ENCODE results near the gene ZFYVE19. TPM values are rescaled to one million over a fixed set of nuclear protein-coding genes. Genes with fewer than 3 reads are reported as not detected.

The ZFYVE19 gene, protein sequence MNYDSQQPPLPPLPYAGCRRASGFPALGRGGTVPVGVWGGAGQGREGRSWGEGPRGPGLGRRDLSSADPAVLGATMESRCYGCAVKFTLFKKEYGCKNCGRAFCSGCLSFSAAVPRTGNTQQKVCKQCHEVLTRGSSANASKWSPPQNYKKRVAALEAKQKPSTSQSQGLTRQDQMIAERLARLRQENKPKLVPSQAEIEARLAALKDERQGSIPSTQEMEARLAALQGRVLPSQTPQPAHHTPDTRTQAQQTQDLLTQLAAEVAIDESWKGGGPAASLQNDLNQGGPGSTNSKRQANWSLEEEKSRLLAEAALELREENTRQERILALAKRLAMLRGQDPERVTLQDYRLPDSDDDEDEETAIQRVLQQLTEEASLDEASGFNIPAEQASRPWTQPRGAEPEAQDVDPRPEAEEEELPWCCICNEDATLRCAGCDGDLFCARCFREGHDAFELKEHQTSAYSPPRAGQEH
- total RNA-seq (2014; rRNA removed; shearing (Covaris generic)) = 26.9 and 28.2 TPM in 2 replicates

DNA sequence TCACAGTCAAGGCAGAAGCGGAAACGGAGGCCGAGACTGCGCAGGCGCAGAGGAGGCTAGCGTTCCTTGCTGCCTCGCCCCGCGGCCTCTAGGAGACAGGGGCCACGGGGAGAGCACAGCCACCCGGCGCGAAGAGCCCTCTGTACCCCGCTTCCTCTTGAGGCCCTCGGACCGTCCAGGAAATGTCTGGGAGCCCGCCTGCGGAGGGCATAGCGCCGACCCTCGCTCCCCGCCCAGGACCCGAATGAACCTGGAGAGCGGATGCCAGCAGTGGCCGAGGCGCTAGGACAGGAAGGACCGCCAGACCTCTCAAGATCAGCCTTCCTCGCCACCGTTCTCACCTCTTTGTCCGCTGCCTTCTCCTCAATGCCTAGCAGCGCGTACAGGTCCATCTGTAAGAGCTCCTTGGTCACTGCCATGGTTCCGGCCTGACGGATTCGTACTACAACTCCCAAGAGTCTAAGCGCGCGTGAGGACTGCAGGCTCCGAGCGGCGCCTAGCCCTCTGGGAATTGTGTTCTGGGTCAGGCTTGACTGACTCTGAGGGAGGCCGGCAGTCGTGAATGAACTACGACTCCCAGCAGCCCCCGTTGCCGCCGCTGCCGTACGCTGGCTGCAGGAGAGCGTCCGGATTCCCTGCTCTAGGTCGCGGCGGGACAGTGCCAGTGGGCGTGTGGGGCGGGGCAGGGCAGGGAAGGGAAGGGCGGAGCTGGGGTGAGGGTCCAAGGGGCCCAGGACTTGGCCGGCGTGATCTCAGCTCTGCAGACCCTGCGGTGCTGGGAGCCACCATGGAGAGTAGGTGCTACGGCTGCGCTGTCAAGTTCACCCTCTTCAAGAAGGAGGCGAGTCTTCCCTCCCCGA, at the start of gene ZFYVE19, which contains the start of gene DNAJC17:
ZFYVE19 (plus strand) TSS at position 62 of the 860 bp plus-strand sequence; CDS start at position 563, 501 bp downstream.
DNAJC17 (minus strand) TSS at position 446 of the 860 bp plus-strand sequence; CDS start at position 419, 27 bp downstream.

GRCh38 chr15:40763801-40764628, 42.9 kb upstream of the ZFYVE19 start, which contains the start of gene GCHFR:
TSS of gene GCHFR (plus strand) at chr15:40764068. CDS start at chr15:40764181, 113 bp downstream.

GRCh38 chr15:40769274-40770146, 37.4 kb upstream of the ZFYVE19 start, which contains the start of gene C15orf62:
TSS of gene C15orf62 (plus strand) at chr15:40769980. CDS start at chr15:40770496, 516 bp downstream.

GRCh38 chr15:40828447-40829036, 21.7 kb downstream of the ZFYVE19 start, which contains the start of gene PPP1R14D:
TSS of gene PPP1R14D (minus strand) at chr15:40828708. CDS start at chr15:40828641, 67 bp downstream.

DNA sequence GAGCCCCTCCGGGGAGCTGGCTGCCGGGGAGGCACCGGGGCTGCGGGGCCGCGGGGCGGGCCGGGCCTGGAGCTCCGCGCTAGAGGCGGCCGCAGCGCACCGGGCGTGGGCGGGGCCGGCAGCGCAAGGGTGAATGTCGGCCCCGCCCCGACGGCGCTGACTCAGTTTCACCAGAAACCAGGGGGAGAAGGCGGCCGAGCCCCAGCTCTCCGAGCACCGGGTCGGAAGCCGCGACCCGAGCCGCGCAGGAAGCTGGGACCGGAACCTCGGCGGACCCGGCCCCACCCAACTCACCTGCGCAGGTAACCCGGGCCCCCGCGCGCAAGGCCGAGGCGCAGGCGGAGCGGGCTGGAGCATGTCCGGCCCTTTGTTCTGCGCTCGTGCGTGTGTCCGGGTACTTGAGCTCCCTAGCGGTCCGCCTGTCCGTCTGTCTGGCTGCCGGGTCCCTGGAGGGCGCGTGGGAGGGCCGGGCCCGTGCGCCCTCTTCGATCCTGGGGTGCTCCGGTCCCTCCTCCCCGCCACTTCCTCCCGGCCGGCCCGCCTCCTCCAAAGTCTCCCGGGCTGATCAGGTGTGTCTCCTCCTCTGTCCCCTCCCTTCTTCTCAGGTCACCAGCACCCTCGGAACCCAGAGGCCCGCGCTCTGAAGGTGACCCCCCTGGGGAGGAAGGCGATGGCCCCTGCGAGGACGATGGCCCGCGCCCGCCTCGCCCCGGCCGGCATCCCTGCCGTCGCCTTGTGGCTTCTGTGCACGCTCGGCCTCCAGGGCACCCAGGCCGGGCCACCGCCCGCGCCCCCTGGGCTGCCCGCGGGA, 37.2 kb downstream of the ZFYVE19 start, which contains the start of gene SPINT1:
SPINT1 (plus strand) TSS at position 164 of the 811 bp plus-strand sequence; CDS start at position 671, 507 bp downstream.

Small RNA genes lying within 50 kb of the gene (small RNA-seq; reads per million reads assigned to genes)
- not detected for gene SUMO2P15

Other genes with a start within 250 kb of the ZFYVE19 start
- gene CCDC32, start 242.0 kb upstream of the ZFYVE19 start, total RNA-seq (2014; rRNA removed; shearing (Covaris generic)) = 8.9 and 10.5 TPM in 2 replicates
- gene RPUSD2, start 237.8 kb upstream of the ZFYVE19 start, total RNA-seq (2014; rRNA removed; shearing (Covaris generic)) = 28.7 and 32.2 TPM in 2 replicates
- gene KNL1, start 212.8 kb upstream of the ZFYVE19 start, total RNA-seq (2014; rRNA removed; shearing (Covaris generic)) = 25.2 and 26.9 TPM in 2 replicates
- 28.1 and 29.8 TPM in 2 replicates for gene RAD51, start 111.9 kb upstream of the ZFYVE19 start, total RNA-seq (2014; rRNA removed; shearing (Covaris generic))
- gene RMDN3, start 51.8 kb upstream of the ZFYVE19 start, total RNA-seq (2014; rRNA removed; shearing (Covaris generic)) = 20.3 and 23.7 TPM in 2 replicates
- gene GCHFR, start 43.0 kb upstream of the ZFYVE19 start, total RNA-seq (2014; rRNA removed; shearing (Covaris generic)) = 29.0 and 31.7 TPM in 2 replicates
- 0.49 and 0.88 TPM in 2 replicates for gene C15orf62, start 37.1 kb upstream of the ZFYVE19 start, total RNA-seq (2014; rRNA removed; shearing (Covaris generic))
- gene DNAJC17, start 384 bp downstream of the ZFYVE19 start, total RNA-seq (2014; rRNA removed; shearing (Covaris generic)) = 61.7 and 79.5 TPM in 2 replicates
- gene PPP1R14D, start 21.6 kb downstream of the ZFYVE19 start, total RNA-seq (2014; rRNA removed; shearing (Covaris generic)) = not detected in 2 replicates
- 1.6 and 2.5 TPM in 2 replicates for gene SPINT1, start 37.0 kb downstream of the ZFYVE19 start, total RNA-seq (2014; rRNA removed; shearing (Covaris generic))
- gene RHOV, start 67.1 kb downstream of the ZFYVE19 start, total RNA-seq (2014; rRNA removed; shearing (Covaris generic)) = 3.7 and 5.9 TPM in 2 replicates
- 23.5 and 29.8 TPM in 2 replicates for gene VPS18, start 87.4 kb downstream of the ZFYVE19 start, total RNA-seq (2014; rRNA removed; shearing (Covaris generic))
- gene DLL4, start 122.3 kb downstream of the ZFYVE19 start, total RNA-seq (2014; rRNA removed; shearing (Covaris generic)) = 0.21 TPM in 1 of 2 replicates, not detected in the other
- 52.0 and 66.8 TPM in 2 replicates for gene CHAC1, start 146.4 kb downstream of the ZFYVE19 start, total RNA-seq (2014; rRNA removed; shearing (Covaris generic))

Data from A375 (cell line).